Liver (tissue), 9 donors: Measurements from ENCODE around the gene LRRC63. TPM values are rescaled to one million over a fixed set of nuclear protein-coding genes. Genes with fewer than 3 reads are reported as not detected.
A peak's percentile ranks its signal among the peaks of the same experiment; 100 is the strongest.

ENCODE experiments used
- DNase-seq: peaks from one replicate; pipeline ENCODE4 v3.0.0-alpha.2; 2017; ENCODE audit warnings: low spot score
- H3K27ac ChIP-seq, 2 donors: one replicate each; pipeline ENCODE4 v1.7.0; 2013; ENCODE audit warnings: inconsistent platforms in 2 of 2, low read length in 2 of 2, control low read depth in 1 of 2, low read depth in 1 of 2, mild to moderate bottlenecking in 1 of 2
- H3K27me3 ChIP-seq, 4 donors: one replicate each; pipeline versions ENCODE4 v1.6.1 to v1.7.0; 2013; ENCODE audit warnings: low read length in 3 of 4, inconsistent platforms in 1 of 4, mild to moderate bottlenecking in 1 of 4, moderate library complexity in 1 of 4; ENCODE audit not compliant: control insufficient read depth in 4 of 4, insufficient read depth in 4 of 4
- H3K36me3 ChIP-seq, 4 donors: one replicate each; pipeline versions ENCODE4 v1.6.1 to v1.7.0; 2013; ENCODE audit warnings: low read length in 3 of 4, mild to moderate bottlenecking in 3 of 4, low read depth in 1 of 4, moderate library complexity in 1 of 4; ENCODE audit not compliant: control insufficient read depth in 4 of 4, insufficient read depth in 3 of 4
- H3K4me1 ChIP-seq, 4 donors: one replicate each; pipeline versions ENCODE4 v1.6.1 to v1.7.0; 2013; ENCODE audit warnings: low read length in 3 of 4, mild to moderate bottlenecking in 3 of 4, moderate library complexity in 1 of 4; ENCODE audit not compliant: control insufficient read depth in 4 of 4, insufficient read depth in 4 of 4
- H3K4me3 ChIP-seq, 3 donors: one replicate each; pipeline versions ENCODE4 v1.6.1 to v1.7.0; 2013; ENCODE audit warnings: low read length in 3 of 3, control low read depth in 1 of 3, low read depth in 1 of 3, mild to moderate bottlenecking in 1 of 3
- H3K9ac ChIP-seq, 2 donors: one replicate each; pipeline ENCODE4 v1.7.0; 2013; ENCODE audit warnings: low read length in 2 of 2, mild to moderate bottlenecking in 2 of 2, moderate library complexity in 2 of 2, control low read depth in 1 of 2, low read depth in 1 of 2
- H3K9me3 ChIP-seq, 4 donors: one replicate each; pipeline versions ENCODE4 v1.6.1 to v1.7.0; 2013; ENCODE audit warnings: low read length in 3 of 4; ENCODE audit not compliant: control insufficient read depth in 4 of 4
- GABPA ChIP-seq, 2 donors: IDR thresholded peaks in 1 of 2; conservative IDR thresholded peaks in 1 of 2; 2 replicates each; pipeline ENCODE4 v1.6.1; 2016; ENCODE audit warnings: antibody characterized with exemption in 2 of 2, mild to moderate bottlenecking in 1 of 2, moderate library complexity in 1 of 2
- HNF4A ChIP-seq, 2 donors: conservative IDR thresholded peaks; 2 replicates each; pipeline ENCODE4 v1.6.1; 2016; ENCODE audit warnings: antibody characterized with exemption in 2 of 2, mild to moderate bottlenecking in 2 of 2
- JUND ChIP-seq, 2 donors: IDR thresholded peaks; 2 replicates each; pipeline ENCODE4 v1.6.1; 2016; ENCODE audit warnings: antibody characterized with exemption in 2 of 2
- NR2F2 ChIP-seq: IDR thresholded peaks from 2 replicates; pipeline ENCODE4 v1.6.1; 2016; ENCODE audit warnings: antibody characterized with exemption
- RAD21 ChIP-seq, 2 donors: IDR thresholded peaks; 2 replicates each; pipeline ENCODE4 v1.6.1; 2016; ENCODE audit warnings: antibody characterized with exemption in 2 of 2, mild to moderate bottlenecking in 2 of 2
- RXRA ChIP-seq, 2 donors: IDR thresholded peaks; 2 replicates each; pipeline ENCODE4 v1.6.1; 2017 to 2018; ENCODE audit warnings: antibody characterized with exemption in 2 of 2, mild to moderate bottlenecking in 1 of 2
- SP1 ChIP-seq: IDR thresholded peaks from 2 replicates; pipeline ENCODE4 v1.6.1; 2018; ENCODE audit warnings: antibody characterized with exemption, mild to moderate bottlenecking
- TAF1 ChIP-seq: conservative IDR thresholded peaks from 2 replicates; pipeline ENCODE4 v1.6.1; 2016; ENCODE audit warnings: antibody characterized with exemption, mild to moderate bottlenecking
- YY1 ChIP-seq: IDR thresholded peaks from 2 replicates; pipeline ENCODE4 v1.6.1; 2016; ENCODE audit warnings: antibody characterized with exemption, mild to moderate bottlenecking
- ZBTB33 ChIP-seq: IDR thresholded peaks from 2 replicates; pipeline ENCODE4 v1.6.1; 2016; ENCODE audit warnings: antibody characterized with exemption
- WGBS: extraction: QIAGEN DNeasy Blood & Tissue Kit; methylation state at CpG from one replicate; pipeline ENCODE4 v1.1.7; 2013; 5-methylcytosine and 5-hydroxymethylcytosine counted together
- polyA plus RNA-seq, 2 donors: library from polyadenylated mRNA; stranded (reverse) in 1 of 2; unstranded in 1 of 2; fragments of 200-250 nt in 1 of 2; fragments of >200 nt in 1 of 2; fragmentation: Nextera tagmentation in 1 of 2; extraction: Ambion mirVana in 1 of 2; gene quantifications; one replicate each; pipeline versions ENCODE4 v1.2.1 to v1.2.3, GENCODE V29; 2013 to 2015
- total RNA-seq, 2 donors: library from RNA; depleted of rRNA; stranded (reverse); fragments of >200 nt; gene quantifications; one replicate each; pipeline ENCODE4 v1.2.3, GENCODE V29; 2014
- TF ChIP-seq, protein P1 (sequence below): fragments of 150-350 bp; IDR thresholded peaks from 2 replicates; pipeline ENCODE4 v1.5.1; 2017; ENCODE audit warnings: improper control_type of control experiment, low read depth, low read length; ENCODE audit not compliant: missing input control
- TF ChIP-seq, protein P2 (sequence below): IDR thresholded peaks from 2 replicates; pipeline ENCODE4 v1.6.1; 2016; ENCODE audit warnings: antibody characterized with exemption, mild to moderate bottlenecking
- donor health status: healthy.
- donor health status: healthy.
- donor health status: healthy.
- donor health status: healthy.
- donor health status: healthy.

LRRC63 gene
- total and polyA plus RNA-seq, 4 donors: 0.03 to 0.84 (median 0.09) TPM

- TF ChIP-seq, protein P1, sequence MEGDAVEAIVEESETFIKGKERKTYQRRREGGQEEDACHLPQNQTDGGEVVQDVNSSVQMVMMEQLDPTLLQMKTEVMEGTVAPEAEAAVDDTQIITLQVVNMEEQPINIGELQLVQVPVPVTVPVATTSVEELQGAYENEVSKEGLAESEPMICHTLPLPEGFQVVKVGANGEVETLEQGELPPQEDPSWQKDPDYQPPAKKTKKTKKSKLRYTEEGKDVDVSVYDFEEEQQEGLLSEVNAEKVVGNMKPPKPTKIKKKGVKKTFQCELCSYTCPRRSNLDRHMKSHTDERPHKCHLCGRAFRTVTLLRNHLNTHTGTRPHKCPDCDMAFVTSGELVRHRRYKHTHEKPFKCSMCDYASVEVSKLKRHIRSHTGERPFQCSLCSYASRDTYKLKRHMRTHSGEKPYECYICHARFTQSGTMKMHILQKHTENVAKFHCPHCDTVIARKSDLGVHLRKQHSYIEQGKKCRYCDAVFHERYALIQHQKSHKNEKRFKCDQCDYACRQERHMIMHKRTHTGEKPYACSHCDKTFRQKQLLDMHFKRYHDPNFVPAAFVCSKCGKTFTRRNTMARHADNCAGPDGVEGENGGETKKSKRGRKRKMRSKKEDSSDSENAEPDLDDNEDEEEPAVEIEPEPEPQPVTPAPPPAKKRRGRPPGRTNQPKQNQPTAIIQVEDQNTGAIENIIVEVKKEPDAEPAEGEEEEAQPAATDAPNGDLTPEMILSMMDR: no peak
Measured at GRCh38 chr13:46183018-46183946, 28.4 kb upstream of the LRRC63 start (continued).

GRCh38 chr13:46184277-46184699 is 27.4 kb upstream of the LRRC63 start:
- Histone ChIP-seq H3K27ac (peak overlapping the region in 1 of 2 donors; percentile 10), H3K4me3 (no peak overlapping the region), H3K4me1 (peaks cover 0 to 1% (median 0%) of the 10 kb centered on the region in 4 donors), H3K27me3 (no peaks in the 10 kb centered on the region), H3K9me3 (no peaks in the 10 kb centered on the region), H3K9ac (no peak overlapping the region), H3K36me3 (no peaks in the 10 kb centered on the region)
- 38% methylated on average over 6 of the region's 6 CpGs for WGBS
- DNase-seq: peak; percentile 79
- TF ChIP-seq RXRA (IDR thresholded peaks at IDR 0.05) (no peak), JUND (IDR thresholded peaks at IDR 0.05) (no peak), RAD21 (IDR thresholded peaks at IDR 0.05) (peak in 1 of 2 donors; percentile 61), NR2F2 (no peak), HNF4A (conservative IDR thresholded peaks at IDR 0.05) (no peak), YY1 (no peak), TAF1 (no peak), GABPA (IDR thresholded peaks at IDR 0.05 in 1 of 2, conservative IDR thresholded peaks at IDR 0.05 in 1 of 2) (no peak), ZBTB33 (no peak)
- TF ChIP-seq, protein P1: peak; percentile 36

- H3K36me3 ChIP-seq: no peaks in the 10 kb centered on the region
- no peak overlapping the region for H3K9ac ChIP-seq
- no peaks in the 10 kb centered on the region for H3K9me3 ChIP-seq
- 89% methylated on average over 4 of the region's 4 CpGs for WGBS
- no peak overlapping the region for H3K4me3 ChIP-seq
- peaks cover 0 to 1% (median 0%) of the 10 kb centered on the region in 4 donors for H3K4me1 ChIP-seq
- no peak overlapping the region for H3K27ac ChIP-seq
- H3K27me3 ChIP-seq: no peaks in the 10 kb centered on the region
- no peak for DNase-seq
- TF ChIP-seq NR2F2 (no peak), JUND (IDR thresholded peaks at IDR 0.05) (no peak), SP1 (no peak), RXRA (IDR thresholded peaks at IDR 0.05) (no peak), ZBTB33 (no peak), TAF1 (no peak)
- TF ChIP-seq, protein P2, sequence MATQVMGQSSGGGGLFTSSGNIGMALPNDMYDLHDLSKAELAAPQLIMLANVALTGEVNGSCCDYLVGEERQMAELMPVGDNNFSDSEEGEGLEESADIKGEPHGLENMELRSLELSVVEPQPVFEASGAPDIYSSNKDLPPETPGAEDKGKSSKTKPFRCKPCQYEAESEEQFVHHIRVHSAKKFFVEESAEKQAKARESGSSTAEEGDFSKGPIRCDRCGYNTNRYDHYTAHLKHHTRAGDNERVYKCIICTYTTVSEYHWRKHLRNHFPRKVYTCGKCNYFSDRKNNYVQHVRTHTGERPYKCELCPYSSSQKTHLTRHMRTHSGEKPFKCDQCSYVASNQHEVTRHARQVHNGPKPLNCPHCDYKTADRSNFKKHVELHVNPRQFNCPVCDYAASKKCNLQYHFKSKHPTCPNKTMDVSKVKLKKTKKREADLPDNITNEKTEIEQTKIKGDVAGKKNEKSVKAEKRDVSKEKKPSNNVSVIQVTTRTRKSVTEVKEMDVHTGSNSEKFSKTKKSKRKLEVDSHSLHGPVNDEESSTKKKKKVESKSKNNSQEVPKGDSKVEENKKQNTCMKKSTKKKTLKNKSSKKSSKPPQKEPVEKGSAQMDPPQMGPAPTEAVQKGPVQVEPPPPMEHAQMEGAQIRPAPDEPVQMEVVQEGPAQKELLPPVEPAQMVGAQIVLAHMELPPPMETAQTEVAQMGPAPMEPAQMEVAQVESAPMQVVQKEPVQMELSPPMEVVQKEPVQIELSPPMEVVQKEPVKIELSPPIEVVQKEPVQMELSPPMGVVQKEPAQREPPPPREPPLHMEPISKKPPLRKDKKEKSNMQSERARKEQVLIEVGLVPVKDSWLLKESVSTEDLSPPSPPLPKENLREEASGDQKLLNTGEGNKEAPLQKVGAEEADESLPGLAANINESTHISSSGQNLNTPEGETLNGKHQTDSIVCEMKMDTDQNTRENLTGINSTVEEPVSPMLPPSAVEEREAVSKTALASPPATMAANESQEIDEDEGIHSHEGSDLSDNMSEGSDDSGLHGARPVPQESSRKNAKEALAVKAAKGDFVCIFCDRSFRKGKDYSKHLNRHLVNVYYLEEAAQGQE: no peak
- TF ChIP-seq, protein P1: no peak
Measured at GRCh38 chr13:46185634-46186033, 26.1 kb upstream of the LRRC63 start.
